Effector CD4-positive, alpha-beta T cell (primary cell): Measurements from ENCODE around the gene GLB1L.
"Not testable (repeated sequence)": the region's sequence is repeated elsewhere in the genome, so short reads cannot be mapped to it uniquely, and the experiment has no call there.

Source experiments
- DNase-seq: peaks from one replicate; pipeline ENCODE4 v3.0.0-alpha.2; 2020

The GLB1L gene

DNA sequence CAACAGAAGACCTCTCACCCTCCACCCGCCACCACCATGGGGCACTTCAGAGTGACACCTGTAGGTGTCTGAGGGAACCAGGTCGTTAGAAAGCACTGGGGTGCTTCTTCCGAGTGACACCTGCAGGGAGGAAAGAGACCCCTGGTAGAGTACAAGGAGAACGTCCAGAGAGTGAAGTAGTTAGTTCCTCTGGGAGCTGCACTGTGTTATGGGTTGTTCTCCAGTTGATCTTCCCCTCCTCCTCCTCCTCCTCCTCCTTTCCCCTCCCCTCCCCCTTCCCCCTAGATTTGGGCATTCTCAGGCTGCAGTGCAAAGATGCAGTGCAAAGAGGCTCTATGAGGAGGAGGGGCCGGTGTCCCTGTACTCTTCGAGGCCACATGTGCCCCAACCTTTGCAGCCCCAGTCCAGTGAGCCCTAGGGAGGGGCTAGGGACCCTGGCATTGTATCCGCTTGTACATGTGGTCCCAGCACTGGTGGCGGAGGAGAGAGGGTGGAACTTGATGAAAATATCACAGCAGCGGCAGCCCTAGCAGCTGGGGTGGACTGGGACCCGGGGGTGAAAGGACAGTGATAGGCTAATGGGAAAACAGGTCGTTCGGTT lies 34.8 kb upstream of the GLB1L start:
- no peak for DNase-seq

DNA sequence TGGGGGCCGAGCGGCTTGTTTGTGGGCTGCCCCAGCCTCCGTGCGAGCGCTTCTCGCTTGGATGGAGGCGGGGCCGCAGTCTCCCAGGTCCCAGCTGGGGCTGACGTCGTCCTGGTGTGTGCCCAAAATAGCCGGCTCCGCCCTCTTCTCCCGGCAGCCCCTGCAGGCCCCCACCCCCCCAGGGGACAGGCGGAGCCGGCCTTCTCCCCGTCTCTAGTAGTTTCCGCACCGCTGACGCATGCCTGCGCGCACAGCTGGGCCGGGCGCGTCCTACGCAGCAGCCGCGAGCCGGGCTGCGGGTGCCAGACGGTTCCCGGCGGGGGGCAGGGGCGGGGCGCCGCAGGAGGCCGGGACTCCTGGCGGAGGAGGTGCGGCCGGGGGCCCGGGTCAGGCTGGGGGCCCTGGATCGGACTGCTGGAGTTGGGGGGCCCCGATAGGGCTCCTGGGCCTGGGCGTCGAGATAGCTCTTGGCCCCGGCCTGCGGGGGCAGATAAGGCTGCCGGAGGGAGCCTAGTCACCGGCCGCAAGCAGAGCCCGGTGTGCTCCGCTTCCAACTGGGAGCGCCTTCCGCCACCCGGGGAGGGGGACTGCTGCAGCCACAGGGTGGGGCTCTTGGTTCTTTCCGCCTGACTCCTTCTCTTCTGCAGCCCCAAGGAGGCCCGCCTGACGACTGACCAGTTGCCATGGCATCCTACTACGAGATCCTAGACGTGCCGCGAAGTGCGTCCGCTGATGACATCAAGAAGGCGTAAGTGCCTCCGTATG lies 34.1 kb upstream of the GLB1L start, which contains the start of gene DNAJB2:
DNAJB2 (plus strand) TSS at position 216 of the 765 bp plus-strand sequence; CDS start at position 684, 468 bp downstream.
- DNase-seq: peak; percentile 99

DNA sequence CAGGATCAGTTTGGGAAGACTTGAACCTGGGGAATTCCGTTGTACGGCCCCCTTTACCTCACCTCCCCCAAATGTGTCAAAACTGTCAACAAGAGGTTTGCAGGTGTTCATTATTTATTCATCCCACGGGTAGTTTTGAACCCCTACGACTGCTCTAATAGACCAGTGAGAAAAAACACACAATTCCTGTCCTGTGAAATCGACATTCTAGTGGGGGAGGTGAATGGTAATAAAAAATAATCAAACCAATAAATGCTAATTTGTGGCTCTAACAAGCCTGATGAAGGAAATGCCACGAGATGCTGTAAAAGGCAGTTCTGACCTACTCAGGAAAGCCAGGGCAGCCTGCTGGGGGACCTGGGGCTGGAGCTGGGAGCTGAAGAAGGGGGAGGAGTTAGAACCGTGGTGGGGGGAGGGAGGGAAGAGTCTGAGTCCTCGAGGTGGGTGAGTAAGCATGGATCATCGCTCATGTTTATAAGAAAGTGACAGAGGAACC lies 33.5 kb upstream of the GLB1L start:
- no peak for DNase-seq

DNA sequence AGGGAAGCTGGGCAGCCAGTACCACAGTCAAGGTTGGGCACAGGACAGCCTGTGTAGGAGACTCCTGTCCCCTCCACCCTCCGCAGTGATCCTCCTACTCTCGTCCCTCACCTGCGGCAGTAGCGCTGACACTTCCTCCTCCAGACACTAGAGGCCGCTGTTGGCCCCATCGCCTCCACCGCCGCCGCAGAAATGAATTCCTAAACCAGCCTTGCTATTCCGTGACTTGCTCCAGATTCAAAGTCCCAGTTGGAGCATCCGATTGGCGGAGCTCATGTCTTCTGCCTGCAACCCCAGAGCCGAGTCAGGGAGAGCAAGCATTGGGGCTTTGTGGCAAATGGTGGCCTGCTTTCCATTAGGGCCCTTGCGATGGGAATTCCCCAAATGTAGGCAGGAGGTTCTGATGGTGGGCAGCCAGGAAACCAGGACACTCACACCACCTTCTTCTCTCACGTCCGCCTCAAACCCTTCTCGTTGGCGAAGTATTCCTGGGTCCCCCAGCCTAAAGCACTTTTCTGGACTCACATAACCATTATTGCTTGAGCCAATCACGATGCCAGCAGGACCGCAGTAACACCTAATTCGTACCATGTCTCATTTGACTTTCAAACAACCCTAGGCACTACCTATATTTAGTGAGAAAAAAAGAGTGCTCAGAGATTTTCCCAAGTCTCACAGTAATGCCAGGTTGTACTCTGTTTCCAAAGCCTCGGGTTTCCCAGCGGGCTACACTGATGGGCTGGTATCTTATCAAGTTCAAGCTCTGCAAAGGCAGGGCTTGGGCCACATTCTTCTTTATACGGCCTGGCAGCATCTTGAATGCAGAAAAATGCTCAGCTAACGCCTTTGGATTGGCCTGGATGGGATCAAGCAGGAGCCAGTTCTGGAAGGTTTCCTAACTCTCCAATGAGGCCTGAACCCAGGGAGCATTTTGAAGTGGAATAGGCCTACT lies 32.7 kb upstream of the GLB1L start:
- peak; percentile 66 for DNase-seq

DNA sequence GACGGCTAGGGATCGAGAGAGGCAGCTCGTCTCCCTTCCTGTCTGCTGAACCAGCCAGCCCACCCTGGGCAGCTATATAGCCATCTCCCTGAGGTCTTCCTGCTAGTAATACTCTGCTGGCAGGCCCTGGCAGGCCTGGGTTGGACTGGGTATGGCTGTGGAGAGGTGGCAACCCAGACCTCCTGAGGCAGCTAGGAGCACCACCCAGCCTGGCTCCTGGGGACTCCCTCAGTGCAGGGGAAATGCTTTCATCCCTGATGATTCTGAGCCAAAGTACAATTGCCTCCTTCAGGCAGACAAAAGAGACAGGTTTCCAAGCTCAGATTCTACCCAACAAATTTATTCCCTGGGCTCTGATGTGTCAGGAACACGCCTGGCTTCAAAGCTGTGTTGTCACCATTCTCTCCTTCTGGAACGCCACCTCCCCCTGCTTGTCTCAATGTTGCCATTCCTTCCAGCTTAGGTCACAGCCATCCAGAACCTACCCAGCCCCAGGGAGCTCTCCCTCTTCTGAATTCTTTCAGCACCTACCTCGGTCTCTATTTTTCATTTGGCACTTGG lies 29.2 kb upstream of the GLB1L start:
- no peak for DNase-seq

DNA sequence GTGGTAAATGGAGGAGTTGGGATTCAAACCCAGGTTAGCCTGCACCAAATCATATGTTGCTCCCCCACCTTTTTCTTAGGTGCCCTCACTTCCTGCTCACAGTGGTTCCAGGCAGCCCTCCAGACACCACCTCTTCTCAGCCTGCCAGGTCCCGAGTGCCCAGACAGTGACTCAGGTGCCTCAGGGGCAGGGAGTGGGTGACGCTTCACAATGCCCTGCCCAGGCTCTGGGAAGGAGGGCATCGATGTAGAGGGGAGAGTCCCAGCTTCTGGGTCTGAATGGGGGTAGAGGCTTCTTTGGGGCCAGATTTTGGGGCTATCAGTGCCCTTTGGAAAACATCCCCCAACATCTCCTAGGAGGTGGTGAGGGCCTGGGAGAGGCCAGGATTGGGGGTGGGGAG lies 28.7 kb upstream of the GLB1L start:
- no peak for DNase-seq

DNA sequence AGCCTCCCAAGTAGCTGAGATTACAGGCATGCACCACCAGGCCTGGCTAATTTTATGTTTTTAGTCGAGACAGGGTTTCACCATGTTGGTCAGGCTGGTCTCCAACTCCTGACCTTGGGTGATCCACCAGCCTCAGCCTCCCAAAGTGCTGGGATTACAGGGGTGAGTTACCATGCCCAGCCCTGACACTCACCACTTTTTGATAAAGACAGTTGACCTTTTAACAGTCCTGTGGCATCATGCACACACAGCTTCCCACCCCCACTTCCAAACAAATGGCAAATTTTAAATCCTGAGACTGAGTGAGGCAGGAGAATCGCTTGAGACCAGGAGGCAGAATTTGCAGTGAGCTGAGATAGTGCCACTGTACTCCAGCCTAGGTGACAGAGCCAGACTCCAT lies 27.8 kb upstream of the GLB1L start:
- DNase-seq: no peak

DNA sequence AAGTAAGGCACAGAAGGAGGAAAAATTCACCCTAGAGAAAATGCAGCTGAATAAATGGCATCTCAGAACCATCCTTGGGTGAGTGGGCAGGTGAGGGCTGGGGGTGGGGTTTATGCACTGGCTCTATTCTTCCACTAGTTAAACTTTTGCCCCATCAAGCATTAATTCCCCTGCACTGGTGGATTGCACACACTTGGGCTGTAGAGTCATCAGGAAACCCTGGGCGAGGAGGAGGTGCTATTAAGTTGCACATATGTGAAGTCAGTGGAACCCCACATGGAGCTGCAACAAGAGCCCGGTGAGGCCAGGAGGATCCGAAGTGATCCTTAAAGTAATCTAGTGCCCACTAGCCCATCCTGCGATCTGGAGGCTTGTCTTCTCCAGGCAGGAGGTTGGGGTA lies 27.1 kb upstream of the GLB1L start:
- DNase-seq: no peak

DNA sequence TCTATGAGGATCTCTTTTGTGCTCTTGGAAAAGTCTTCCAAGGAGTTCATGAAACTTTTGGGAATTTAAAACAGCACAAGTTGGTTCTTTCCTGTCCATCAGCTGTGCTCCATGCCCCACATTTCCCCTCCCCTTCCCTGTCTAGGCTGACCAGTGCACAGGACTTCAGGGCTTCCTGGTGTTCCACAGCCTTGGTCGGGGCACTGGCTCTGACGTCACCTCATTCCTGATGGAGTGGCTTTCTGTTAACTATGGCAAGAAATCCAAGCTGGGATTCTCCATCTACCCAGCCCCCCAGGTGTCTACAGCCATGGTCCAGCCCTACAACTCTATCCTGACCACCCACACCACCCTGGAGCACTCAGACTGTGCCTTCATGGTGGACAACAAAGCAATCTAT lies 25.8 kb upstream of the GLB1L start:
- no peak for DNase-seq

DNA sequence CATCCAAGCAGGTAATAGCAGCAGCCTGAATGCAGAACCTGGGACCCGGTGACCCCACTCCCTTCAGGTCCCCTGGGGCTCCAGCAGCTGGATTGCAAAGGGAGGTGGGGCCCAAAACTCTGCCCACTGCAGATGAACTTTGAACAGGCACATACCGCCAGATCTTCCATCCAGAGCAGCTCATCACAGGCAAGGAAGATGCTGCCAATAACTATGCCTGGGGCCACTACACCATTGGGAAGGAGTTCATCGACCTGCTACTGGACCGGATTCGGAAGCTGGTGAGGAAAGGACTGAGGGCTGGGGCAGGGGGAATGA lies 24.8 kb upstream of the GLB1L start:
- DNase-seq: no peak

DNA sequence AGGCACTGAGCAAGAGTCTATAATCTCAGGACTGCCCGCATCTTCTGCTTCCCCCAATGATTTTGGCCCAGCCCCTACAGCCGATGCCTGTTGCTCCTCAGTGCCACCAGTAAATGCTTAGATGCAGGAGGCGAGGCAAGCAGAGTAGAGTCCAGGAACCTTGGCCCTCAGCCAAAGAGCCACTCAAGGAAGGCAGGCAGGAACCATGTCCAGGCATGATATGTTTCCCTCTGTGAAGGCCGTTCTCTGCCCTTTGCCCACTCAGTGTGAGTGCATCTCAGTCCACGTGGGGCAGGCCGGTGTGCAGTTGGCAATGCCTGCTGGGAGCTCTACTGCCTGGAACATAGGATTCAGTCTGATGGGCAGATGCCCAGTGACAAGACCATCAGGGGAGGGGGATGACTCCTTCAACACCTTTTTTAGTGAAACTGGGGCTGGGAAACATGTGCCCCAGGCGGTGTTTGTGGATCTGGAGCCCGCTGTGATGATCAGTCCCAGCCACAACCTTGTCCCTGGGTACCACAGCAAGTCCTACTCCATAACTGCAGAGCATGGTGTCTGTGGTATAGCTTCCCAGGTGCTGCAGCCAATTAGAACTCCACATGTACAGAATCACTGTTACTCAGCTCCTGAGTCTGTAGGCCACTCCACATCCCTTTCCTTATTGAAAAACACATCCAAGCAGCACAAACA lies 24.3 kb upstream of the GLB1L start:
- no peak for DNase-seq

DNA sequence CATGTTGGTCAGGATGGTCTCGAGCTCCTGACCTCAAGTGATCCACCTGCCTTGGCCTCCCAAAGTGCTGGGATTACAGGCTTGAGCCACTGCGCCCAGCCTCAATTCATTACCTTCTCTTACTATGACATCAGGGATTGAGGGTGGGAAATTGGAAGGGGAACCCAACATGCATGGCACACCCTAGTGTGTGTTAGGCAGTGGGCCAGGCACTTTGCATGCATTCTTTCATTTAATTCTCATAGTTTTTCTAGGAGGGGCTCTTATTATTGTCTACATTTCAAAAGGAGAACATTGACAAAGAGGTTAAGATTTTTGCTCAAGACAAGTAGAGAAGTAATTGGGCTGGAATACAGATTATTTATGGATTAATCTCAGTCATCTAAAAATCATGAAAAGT lies 23.1 kb upstream of the GLB1L start:
- DNase-seq: no peak

DNA sequence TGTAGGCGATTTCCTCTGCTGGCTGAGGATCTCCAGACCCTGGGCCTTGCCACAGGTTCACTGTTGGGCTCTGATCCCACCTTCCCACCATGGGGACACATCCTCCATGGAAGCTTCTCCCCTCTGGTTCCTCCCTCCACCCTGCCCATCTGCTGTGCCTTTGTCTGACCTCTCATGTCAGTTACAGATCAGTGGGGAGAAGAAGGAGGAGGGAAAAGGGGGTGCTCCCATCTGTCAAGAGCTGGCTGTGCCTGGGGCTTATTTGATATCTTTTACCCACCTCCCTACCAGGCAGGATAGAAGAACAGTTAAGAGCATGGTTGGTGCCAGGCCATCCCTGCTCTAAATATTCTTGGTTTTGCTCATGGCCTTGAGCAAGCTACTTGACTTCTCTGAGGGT lies 21.6 kb upstream of the GLB1L start:
- no peak for DNase-seq

DNA sequence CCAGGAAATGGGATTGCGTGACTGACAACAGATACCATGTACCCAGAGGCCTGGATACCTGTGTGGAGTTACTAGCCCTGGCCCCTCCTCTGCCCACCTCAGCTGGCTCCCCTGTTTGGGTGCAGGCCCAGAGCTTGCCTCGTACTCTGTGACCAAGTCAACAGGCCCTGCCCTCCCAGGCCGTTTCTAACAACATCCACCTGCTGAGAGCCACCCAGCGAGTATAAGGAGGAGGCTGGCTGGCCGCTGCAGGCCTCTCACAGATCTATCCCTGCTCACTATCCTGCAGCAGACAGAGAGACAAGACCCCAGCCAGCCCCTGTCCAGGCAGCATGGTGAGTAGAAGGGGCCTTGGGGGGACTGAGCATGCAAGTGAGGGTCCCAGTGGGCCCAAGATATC lies 21.0 kb upstream of the GLB1L start:
- no peak for DNase-seq

DNA sequence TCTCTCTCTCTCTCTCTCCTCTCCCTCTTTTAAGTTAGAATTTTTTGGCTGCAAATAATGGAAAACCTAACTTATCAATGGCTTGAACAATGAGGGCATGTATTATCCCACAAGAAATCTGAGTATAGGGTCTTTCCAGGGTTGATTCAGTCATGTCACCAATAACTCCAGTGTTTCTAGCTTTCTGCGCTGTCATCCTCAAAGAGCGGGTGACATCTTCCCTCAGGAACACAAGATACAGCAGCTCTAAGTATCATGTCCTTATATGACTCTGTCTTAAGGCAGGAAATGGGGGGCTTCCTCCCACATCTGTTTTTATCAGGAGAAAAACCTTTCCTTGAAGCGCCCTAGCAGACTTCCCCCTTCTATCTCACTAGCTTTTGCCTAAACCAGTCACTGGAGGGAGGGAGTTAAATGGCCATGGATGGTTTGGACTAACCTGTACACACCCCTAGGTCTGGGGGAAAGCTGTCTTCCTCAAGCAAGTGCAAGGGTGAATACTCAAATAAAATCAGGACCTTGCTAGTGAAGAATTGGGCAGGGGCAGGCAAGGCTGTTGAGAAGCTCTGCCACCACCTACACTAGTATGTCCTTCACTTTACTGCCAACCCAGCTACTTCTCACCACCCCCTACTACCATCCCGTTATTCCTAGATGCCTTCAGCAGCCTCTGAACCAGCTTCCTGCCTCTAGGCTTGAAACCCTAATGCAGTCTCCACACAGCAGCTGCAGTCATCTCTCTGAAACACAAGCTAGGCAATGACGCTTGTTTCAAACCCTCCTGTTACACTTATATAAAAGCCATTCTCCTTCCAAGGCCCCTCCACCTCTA lies 16.0 kb upstream of the GLB1L start:
- DNase-seq: no peak

DNA sequence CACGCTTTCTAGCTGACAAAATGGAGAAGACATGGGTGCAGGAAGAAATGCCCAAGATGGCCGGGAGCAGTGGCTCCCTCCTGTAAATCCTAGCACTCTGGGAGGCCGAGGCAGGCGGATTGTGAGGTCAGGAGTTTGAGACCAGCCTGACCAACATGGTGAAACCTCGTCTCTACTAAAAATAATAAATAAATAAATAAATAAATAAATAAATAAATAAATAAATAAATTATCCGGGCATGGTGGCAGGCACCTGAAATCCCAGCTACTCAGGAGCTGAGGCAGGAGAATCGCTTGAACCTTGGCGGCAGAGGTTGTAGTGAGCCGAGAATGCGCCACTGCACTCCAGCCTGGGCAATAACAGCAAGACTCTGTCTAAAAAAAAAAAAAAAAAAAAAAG lies 13.7 kb upstream of the GLB1L start:
- DNase-seq: not testable (repeated sequence)

DNA sequence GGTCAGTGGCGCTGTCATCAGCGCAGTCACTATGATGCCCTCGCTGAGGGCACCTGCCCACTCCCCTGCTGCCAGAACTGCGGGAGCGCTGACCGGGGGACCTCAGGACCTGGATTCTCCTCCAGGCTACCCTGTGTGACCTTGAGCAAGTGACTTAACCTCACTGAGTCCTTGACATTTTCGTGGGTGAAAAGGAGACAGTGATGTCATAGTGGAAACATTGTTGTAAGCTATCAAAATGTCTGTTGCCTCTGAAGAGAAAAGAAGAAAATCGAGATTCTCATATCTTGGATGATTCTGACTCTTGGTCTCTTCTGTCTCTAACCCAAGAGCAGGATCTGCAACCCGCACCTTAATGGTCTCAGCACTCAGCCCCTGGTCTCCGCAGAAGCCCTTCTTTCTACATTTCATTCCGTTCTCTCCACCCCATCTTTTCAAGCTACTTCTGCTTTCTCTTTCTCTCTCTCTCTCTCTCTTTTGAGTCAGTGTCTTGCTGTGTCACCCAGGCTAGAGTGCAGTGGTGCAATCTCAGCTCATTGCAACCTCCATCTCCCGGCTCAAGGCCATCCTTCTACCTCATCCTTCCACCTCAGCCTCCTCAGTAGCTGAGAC lies 9.5 kb upstream of the GLB1L start:
- DNase-seq: peak; percentile 34

DNA sequence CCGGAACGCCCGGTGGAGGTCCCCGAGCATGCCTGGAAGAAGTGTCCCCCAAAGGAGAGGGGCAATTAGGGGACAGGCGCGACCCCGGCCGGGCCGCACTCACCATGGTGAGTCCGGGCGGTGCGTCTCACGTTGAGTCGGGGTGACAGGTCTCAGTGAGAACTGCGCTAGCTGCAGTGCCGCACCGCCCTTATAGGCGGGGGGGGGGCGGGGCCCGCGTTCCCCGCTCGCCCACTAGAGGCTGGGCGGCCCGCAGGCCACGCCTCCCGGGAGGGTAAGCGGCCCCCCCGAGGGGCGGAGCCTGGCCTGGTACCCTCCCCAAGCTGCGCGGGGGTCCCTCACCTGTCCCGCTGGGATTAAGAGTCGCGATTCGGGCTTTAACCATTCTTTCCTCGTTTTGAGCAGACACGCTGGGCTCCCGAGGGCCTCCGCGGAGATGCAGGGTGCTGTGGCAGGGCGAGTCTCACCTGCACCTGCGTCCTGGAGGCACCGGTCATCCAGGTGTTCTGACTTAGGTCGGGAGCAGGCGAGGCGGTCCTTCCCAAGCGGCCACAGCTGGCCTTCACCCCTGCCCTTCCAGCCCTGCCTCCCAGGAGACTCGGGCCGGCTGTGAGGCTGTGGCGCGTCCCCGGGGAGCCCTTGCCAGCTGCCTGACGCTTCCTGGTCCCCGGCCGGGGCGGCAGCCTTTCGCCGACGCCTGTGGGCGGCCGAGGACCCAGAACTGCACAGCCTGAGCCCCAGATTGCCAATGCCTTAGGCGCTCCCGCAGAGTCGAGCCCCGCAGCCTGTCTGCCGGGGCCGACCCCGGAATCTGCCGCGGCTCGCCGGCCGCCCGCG lies 8.7 kb upstream of the GLB1L start, which contains the start of gene TUBA4A:
TUBA4A (minus strand) TSS at position 166 of the 837 bp plus-strand sequence; CDS start at position 106, 60 bp downstream.
- DNase-seq: peak; percentile 92

DNA sequence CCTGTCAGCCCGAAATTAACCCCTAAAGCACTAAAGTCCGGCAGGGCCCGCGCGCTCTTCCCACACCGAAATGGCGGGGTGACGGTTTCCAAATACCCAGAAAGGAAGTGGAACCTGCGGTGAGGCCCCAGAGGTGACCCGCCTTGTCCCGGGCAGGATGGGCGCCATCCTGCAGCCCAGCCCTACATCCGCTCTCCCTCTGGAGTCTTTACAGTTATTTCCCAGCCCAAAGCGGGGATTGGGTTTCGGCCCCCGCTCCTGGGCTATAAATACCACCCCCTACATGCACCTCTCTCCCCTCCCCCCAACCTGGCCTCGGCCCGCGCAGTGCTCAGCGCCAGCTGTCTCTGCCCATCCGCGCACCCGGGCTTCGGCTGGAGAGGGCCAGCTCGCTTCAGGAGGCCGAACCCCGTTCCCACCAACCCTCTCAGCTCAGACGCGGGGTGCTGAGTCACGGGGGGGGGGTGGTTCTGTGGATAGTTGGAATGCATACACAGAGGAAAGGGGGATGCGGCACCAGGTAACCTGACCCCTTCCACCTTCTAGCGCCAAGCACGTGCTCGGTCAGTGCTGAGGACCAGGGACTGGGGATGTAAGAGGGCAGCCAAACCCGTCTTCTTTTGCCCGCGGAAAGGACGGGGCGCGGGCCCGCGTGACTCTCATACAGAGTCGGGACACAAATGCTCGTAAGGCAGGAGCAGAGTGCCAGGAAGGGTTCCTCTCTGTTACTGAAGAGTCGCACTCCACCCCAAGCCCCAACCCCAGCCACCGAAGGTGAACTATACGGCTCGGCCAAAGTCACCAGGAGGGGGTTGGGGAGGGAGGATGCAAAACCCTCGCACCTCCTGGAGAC lies 7.9 kb upstream of the GLB1L start, which contains the start of gene TUBA4B:
TUBA4B (plus strand) TSS at position 344 of the 853 bp plus-strand sequence; CDS start at position 509, 165 bp downstream.
- peak; percentile 29 for DNase-seq
